Mesothelial cell of epicardium (in vitro differentiated cells): ENCODE results near the gene C2CD3. TPM values are rescaled to one million over a fixed set of nuclear protein-coding genes. Genes with fewer than 3 reads are reported as not detected.

Experiments used
- DNase-seq, 2 experiments: peaks; one replicate each; pipeline ENCODE4 v3.0.0; 2021; ENCODE audit warnings: low spot score in 2 of 2; ENCODE audit not compliant: unreplicated experiment in 2 of 2
- H3K27ac Mint-ChIP-seq: 2 replicates; pipeline ENCODE4 v1.8.0; 2021; ENCODE audit warnings: mixed read lengths
- H3K27me3 Mint-ChIP-seq: 2 replicates; pipeline ENCODE4 v1.8.0; 2021; ENCODE audit warnings: low read depth, mixed read lengths
- H3K36me3 Mint-ChIP-seq: 2 replicates; pipeline ENCODE4 v1.8.0; 2021; ENCODE audit warnings: mixed read lengths
- H3K4me1 Mint-ChIP-seq: 2 replicates; pipeline ENCODE4 v1.8.0; 2021; ENCODE audit warnings: mixed read lengths
- H3K4me3 Mint-ChIP-seq: 2 replicates; pipeline ENCODE4 v1.8.0; 2021; ENCODE audit warnings: mild to moderate bottlenecking, moderate library complexity, mixed read lengths
- H3K9me3 Mint-ChIP-seq: 2 replicates; pipeline ENCODE4 v1.8.0; 2021; ENCODE audit warnings: mixed read lengths
- CTCF ChIP-seq: fragments of 200-600 bp; sonication (generic); IDR thresholded peaks from one replicate; pipeline ENCODE4 v1.5.0; 2021; ENCODE audit warnings: antibody characterized with exemption; ENCODE audit not compliant: unreplicated experiment
- total RNA-seq: library from RNA; stranded (reverse); gene quantifications from 3 replicates; pipeline ENCODE4 v1.2.1, GENCODE V29; 2021

Gene C2CD3
- total RNA-seq, 1 donor from 2014 or later = 34.8 TPM

DNA sequence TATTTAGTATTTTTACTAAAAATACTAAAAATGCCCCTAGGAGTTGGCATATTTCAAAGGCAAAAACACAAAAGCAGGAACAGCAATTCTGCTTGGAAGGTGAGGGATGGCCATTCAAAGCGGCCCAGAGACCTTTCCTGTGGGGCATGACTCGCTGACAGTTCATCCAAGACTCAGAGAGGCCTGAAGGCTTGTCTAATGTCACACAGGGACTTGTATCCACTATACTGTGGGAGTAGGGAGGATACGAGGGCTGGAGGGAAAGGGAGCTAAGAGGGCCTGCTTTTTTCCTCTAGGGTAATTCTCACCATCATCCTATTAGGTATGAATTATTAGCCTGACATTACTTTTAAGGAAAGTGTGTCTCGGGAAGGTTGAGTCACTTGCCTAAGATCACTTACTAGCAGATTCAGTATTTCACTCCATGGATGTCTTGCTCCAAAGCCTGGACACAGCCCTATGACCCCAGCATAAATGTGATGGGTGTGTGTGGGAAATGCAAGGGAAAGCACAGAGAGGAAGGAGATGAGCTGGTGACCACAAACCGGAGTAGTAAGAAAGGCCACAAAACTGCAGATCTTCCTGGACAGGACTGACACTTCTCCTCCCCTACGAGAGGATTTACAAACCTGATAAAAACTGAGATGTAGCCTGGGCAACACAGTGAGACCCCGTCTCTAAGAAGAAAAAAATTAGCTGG lies 145.2 kb downstream of the C2CD3 start:
- Mint-ChIP-seq H3K4me3 (no peak overlapping the region), H3K36me3 (peaks cover 15% of the 10 kb centered on the region), H3K4me1 (no peaks in the 10 kb centered on the region), H3K27ac (no peak overlapping the region), H3K9me3 (no peaks in the 10 kb centered on the region), H3K27me3 (no peaks in the 10 kb centered on the region)
- no peak for TF ChIP-seq CTCF
- DNase-seq = no peak

DNA sequence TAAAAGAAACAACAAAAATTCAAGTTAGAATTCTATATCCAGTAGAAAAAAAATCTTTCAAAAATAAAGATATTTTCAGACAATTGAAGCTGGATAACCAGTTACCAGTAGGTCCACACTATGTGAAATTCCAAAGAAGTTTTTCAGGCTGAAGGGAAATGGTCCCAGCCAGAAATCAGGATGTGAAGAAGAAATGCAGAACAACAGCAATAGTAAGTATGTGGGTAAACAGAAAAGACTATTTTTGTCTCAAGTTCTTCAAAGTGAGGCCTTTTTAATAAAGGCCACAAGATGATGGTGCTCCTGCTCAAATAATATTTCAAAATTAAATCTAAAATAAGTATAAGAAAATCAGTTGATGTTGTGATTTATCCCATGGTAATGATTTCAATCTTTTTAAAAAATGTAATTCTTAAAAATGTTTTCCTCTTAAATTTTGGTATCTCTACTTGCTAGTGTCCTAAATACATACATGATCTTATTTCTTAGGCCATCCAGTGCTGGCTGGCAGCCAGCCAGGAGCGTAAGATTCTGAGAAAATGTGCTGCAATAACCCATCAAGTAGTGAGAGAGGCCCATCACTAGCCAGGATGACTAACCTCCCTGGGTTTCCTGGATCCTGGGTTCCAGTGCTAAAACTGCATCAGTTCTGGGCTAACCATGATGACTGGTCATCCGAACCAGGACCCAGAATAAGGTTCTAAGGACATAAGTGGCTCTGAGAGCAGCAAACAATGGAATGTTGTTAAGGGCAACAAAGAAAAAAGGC lies 146.4 kb downstream of the C2CD3 start:
- no peaks in the 10 kb centered on the region for H3K27me3 Mint-ChIP-seq
- no peak for DNase-seq
- H3K27ac Mint-ChIP-seq = no peak overlapping the region
- no peaks in the 10 kb centered on the region for H3K9me3 Mint-ChIP-seq
- no peaks in the 10 kb centered on the region for H3K4me1 Mint-ChIP-seq
- TF ChIP-seq CTCF = no peak
- peaks cover 15% of the 10 kb centered on the region for H3K36me3 Mint-ChIP-seq
- H3K4me3 Mint-ChIP-seq = no peak overlapping the region

- no peaks in the 10 kb centered on the region for H3K9me3 Mint-ChIP-seq
- no peak for TF ChIP-seq CTCF
- H3K4me3 Mint-ChIP-seq = no peak overlapping the region
- no peak for DNase-seq
- no peaks in the 10 kb centered on the region for H3K4me1 Mint-ChIP-seq
- H3K27me3 Mint-ChIP-seq = no peaks in the 10 kb centered on the region
- H3K36me3 Mint-ChIP-seq = peaks cover 13% of the 10 kb centered on the region
- no peak overlapping the region for H3K27ac Mint-ChIP-seq
These were observed 147.5 kb downstream of the C2CD3 start for GRCh38 chr11:74023276-74023675.

DNA sequence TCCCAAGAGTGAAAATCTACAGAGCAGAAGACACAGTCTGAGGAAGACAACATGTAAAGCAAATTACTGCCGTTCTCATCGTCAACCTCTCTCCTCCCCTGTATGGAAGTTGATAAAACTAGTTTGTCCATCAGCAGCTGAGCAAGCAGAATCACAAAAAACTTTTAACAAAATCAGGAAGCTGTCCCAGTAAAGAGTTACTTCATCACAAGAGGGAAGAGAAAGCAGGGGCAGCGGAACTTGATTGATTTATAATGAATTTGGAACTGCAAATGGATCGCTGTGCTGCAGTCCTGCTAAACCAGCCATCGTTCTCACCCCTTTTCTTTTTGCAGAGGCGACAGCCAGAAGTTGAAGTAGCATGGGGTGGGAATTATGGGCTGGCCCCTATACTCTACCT lies 148.3 kb downstream of the C2CD3 start:
- no peak for DNase-seq
- Mint-ChIP-seq H3K36me3 (peaks cover 10% of the 10 kb centered on the region), H3K4me1 (no peaks in the 10 kb centered on the region), H3K9me3 (no peaks in the 10 kb centered on the region), H3K27me3 (no peaks in the 10 kb centered on the region), H3K27ac (no peak overlapping the region), H3K4me3 (no peak overlapping the region)
- TF ChIP-seq CTCF = no peak

DNA sequence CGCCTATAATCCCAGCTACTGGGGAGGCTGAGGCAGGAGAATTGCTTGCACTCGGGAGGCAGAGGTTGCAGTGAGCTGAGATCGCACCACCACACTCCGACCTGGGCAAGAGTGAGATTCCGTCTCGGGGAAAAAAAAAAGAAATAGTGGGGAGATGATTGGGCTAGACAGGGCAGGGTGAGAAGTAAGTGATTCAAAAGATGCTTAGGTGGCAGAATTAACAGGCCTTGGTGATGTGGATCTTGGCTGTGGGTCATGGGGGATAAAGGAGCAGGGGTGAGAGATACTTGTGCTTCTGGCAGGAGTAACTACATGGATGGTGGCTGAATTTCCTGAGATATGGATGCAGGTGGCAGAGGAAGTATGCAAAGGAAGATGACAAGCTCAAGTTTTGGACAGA lies 148.8 kb downstream of the C2CD3 start:
- Mint-ChIP-seq H3K36me3 (peaks cover 13% of the 10 kb centered on the region), H3K9me3 (no peaks in the 10 kb centered on the region), H3K27ac (no peak overlapping the region), H3K4me3 (no peak overlapping the region), H3K27me3 (no peaks in the 10 kb centered on the region), H3K4me1 (no peaks in the 10 kb centered on the region)
- no peak for TF ChIP-seq CTCF
- DNase-seq = no peak
